Middle frontal gyrus (tissue), 1 donor: ENCODE results near the gene ZNF14.
"Not testable (repeated sequence)": the region's sequence is repeated elsewhere in the genome, so short reads cannot be mapped to it uniquely, and the experiment has no call there.

ENCODE experiments used
- DNase-seq: peaks from one replicate; pipeline ENCODE4 v3.0.0-alpha.2; 2015; ENCODE audit warnings: low spot score; ENCODE audit errors: extremely low spot score

Gene ZNF14

DNA sequence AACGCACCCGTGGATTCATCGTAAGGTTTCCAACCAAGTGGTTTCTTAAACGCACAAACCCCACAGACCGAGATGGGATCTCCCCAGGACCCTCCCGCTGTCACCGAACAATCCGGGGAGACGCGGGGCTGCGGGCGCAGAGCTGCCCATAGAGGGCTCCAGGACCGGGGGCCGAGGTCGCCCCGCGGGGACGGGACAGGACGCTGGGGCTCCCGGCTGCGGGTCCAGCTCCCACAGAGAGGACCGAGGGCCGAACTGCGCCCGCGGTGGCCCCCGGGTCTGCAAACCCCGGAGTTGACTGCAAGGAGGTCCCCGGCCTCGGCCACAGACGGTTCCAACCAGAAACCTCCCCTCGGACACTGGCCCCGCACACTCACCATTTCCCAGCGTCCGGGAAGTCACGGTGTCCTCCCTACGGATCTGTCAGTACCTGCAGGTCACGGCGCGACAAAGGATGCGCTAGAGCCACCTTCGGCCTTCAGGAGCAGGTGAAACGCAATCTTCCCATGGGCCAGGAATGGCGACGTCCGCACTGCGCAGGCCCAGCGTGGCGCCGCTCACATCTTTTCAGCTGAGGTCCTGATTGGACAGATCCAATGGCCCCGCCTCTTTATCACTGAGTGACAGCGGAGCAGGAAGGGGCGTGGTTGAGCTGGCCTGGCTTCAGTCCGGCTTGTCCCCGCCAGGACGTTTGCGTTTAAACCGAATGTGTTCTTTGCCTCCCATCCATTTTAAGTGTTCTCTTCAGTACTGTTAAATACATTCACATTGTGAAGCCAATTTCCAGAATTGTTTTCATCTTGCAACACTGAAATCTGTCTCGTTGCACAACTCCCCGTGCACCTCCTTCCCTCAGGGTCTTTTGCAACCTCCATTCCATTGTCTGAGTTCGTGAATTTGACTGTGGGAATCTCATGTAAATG lies at the start of gene ZNF14:
ZNF14 (minus strand) TSS at position 534 of the 923 bp plus-strand sequence; CDS start at position 380, 154 bp downstream.
- DNase-seq = peak; percentile 91

DNA sequence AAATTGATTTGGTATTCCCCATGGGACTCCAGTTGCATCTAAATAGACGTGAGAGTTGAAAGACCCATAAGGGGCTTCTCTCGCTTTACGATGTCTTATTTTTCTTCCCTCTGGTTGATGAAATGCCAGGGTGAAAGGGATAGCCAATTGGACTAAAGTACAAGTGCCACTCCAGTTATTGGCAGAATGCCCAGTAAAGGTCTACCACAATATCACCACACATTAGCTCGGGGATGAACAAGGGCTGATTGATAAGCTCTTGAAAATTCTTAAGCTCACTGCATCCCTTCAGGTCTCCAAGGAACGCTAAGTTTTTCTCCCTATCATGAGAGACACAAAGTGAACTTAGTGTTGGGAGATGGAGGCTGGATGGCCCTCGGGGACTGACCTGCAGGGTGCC lies 48.9 kb upstream of the ZNF14 start:
- DNase-seq = not testable (repeated sequence)

DNA sequence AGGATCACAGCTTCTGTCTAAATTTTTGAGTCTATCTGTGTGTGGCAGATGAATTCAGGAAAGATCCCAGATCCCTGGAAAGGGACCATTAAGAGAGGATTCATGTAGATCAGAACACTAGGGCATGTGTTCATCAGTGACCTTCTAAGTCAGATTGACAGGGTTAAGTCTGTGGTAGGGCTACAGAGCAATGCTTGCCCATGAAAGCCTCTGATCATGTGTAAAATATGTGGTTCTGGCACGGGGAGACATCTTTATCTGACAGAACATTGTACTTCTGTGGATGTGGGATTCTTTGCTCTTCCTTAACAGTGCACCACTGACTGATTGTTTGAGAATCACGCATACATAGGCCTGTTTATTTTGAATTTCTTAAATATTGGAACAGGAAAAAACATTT lies 45.8 kb upstream of the ZNF14 start:
- no peak for DNase-seq

DNA sequence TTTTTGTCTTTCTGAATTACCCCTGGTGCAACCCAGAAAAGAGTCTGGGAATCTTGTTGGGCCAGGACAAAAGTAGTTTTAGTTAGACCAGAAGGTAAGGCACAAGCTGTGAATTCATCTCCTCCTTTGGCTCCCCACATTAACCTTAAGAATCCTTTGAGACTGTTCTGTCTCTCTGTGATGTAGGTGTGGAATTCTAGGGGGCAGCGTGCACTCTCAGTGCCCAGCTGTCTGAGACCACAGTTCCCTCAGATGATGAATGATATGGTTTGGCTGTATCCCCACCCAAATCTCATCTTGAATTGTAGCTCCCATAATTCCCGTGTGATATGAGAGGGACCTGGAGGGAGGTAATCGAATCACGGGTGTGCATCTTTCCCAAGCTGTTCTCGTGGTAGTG lies 44.8 kb upstream of the ZNF14 start:
- DNase-seq = no peak

DNA sequence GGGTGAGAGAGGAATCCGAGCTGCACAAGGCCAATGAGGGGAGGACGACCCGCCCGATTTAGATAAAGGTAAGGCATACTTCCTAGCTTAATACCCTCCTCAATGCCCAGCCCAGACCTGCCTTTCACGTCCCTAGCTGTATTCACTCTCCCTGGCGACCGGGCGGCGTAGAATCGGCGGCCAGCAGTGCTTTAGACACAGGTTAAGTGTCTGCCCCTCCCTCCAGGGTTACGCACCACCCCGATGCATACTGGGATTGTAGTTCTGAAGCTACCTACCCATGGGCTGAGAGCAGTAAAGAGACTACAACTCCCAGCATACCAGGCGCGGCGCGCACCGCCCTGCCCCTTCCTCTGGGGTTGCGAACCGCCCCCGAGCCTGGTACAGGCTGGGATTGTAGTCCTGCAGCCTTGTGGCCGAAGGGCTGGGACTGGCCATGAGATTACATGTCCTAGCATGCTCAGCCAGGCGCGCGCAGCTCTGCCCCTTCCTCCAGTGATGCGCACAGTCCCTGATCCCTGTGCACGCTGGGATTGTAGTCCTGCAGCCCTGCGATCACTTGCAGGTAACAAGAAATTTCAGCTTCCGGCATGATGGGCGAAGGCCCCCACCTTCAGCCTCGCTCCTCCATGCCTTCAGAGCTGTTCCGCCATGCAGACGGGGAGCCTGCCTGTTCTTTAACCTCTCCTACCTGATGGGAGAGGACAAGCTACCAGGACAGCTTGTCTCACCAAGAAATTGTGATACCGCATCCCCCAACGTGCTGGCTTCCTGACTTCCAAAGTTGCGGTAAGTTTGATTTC lies 43.5 kb upstream of the ZNF14 start:
- peak; percentile 95 for DNase-seq

DNA sequence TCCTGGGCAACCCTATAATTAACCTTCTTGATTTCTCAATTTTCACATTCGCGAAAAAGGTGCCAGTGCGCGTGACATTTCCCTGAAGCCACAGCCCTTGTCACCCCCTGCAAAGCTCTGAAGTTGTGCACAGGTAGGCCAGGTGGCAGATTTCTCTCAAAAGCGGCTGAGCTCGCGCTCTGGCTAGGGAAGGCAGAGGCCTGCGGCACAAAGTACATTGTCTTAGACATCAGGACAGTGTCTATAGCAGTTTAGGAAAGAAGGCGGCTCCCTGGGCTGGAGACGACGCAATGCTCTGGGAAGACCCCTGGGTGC lies 42.9 kb upstream of the ZNF14 start:
- no peak for DNase-seq

DNA sequence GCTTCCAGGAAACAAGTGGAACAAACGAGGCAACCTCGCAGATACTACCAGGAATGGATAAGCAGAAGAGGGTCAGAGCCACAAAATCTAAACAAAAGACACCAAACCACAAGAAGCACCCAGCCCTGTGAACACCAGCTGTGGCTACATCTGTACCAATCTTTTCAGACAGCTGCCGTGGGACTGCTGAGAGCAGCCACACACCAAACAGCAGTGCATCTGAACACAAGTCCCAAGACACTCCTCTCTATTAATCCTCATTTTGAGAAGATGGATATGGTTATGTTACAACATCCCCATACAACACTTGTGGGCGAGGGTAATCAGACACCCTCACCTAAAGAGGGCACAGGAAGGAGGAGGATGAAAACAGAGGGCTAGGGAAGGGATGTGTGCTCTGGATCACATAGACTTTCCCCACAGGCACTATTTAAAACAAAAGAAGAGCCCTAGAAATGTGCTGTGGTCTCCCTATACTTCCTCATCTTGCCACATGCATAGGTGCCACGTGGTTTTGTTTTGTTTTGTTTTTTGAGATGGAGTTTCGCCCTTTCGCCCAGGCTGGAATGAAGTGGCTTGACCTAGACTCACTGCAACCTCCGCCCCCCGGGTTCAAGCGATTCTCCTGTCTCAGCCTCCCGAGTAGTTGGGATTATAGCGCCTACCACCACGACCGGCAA lies 41.6 kb upstream of the ZNF14 start:
- DNase-seq = no peak

DNA sequence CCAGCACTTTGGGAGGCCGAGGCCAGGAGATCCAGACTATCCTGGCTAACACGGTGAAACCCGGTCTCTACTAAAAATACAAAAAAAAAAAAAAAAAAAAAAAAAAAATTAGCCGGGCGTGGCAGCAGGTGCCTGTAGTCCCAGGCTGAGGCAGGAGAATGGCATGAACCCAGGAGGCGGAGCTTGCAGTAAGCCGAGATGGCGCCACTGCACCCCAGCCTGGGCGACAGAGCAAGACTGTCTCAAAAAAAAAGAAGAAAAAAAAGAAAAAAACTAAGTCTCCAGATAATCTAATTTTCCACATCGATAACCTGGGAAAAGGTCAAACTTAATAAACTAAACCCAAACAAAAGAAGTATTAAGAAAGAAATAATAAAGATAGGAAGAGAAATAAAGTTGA lies 39.1 kb upstream of the ZNF14 start:
- not testable (repeated sequence) for DNase-seq

DNA sequence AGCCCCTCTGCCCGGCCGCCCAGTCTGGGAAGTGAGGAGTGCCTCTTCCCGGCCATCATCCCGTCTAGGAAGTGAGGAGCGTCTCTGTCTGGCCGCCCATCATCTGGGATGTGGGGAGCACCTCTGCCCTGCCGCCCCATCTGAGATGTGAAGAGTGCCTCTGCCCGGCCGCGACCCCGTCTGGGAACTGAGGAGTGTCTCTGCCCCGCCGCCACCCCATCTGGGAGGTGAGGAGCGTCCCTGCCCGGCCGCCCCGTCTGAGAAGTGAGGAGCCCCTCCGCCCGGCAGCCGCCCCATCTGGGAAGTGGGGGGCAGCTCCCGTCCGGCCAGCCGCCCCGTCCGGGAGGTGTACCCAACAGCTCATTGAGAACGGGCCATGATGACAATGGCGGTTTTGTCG lies 37.1 kb upstream of the ZNF14 start:
- DNase-seq = not testable (repeated sequence)

DNA sequence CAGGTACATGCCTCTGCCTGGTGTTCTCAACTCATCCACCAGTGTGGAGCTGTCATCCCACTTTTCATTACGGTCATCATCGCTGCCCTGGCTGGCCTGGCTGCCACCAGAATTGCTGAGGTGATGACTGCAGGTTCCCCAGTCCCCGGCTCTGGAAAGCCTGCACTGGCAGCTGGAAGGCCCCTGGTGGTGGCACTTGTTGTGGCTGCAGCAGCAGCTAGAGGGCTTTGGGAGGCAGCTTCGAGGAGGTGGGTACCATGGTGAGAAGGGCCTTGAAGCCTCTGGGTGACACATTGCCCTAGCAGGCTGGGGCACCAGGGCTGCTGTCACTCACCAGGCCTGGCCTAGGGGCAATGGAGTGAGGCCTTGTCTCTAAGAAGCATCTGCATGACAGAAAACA lies 25.3 kb upstream of the ZNF14 start:
- no peak for DNase-seq

DNA sequence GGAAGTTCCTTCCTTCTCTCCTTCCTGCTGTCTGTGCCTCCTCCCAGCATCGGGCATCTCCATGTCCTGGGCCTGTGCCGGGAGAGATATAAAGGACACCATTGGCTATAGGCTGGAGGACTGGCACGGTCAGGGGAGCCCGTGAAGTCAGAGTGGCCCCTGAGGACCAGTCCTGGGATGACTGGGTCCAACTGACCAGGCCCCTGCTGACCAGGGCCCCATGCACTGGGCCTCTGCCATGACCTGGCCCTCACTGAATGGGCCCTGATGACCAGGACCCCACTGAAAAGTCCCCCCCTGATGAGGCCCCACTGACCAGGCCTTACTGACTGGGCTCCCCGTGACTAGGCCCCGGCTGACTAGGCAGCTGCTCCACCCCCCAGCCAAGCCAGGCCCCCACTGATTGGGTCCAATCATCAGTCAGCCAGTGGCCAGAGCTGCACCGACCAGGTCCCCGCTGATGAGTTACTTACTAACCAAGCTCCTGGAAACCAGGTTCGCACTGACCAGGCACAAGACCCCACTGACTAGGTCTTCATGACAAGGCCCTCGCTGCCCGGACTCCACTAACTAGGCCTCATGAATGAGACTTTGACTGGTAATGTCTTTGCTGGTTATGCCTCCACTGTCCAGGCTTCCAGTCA lies 20.0 kb upstream of the ZNF14 start:
- DNase-seq = no peak

DNA sequence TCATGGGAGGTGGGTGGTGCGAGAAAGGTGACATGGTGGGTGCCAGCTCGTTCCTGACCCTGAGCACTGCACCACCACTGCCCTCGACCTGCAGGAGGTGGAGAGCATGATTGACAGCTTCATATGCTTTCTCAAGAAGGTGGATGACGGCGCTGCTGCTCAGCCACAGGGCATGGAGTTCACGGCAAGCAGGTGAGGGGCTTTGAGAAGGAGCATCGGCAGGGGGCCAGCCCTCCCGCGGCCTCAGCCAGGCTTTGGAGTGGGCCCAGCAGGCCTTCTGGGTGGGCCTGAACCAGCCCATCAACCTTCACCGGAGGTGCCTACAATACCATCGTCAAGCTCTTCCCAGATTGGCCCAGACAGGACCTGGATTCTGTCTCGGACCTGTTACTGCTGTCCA lies 18.9 kb upstream of the ZNF14 start:
- no peak for DNase-seq

DNA sequence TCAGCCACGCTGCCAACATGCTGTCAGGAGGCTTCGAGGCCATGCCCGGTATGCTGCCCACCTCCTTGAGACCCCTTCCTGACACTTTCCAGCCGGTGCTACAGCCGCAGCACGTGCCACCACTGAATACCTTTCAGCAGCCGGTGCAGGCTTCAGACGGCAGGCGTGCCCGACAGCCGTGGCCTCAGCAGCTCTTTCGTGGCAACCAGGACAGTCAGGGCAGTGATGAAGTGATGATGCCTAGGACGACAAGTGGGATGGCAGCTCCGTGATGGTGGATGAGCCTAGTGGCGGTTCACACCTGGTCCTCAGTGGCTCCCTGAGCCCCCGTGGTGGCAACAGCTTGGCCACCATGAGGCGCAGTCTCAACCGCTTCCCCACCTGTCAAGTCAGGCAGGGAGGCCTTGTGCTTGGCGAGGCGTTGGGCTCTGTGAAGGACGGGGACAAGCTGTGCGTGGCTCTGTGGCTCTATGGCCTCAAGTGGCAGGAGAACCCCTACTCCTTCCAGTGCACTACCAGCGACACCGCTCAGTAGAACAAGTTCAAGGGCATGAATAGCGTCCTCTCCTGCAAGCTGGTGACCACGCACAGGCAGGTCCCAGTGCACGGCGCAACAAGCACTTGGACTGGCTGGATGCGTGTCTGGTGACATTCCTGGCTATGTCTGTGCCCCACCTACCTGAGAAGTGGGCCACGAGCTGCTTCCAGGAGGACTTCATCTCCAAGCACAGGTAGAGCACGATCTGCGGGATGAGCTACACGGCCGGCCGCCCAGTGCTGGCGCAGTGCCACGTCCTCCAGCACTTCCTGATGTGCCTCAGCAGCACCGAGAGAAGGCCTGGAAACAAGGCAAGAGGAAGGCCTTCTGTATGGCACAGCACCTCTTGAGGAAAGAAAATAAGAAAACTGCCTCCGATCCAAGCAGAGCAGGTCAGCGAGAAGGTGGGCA lies 18.2 kb upstream of the ZNF14 start:
- no peak for DNase-seq

DNA sequence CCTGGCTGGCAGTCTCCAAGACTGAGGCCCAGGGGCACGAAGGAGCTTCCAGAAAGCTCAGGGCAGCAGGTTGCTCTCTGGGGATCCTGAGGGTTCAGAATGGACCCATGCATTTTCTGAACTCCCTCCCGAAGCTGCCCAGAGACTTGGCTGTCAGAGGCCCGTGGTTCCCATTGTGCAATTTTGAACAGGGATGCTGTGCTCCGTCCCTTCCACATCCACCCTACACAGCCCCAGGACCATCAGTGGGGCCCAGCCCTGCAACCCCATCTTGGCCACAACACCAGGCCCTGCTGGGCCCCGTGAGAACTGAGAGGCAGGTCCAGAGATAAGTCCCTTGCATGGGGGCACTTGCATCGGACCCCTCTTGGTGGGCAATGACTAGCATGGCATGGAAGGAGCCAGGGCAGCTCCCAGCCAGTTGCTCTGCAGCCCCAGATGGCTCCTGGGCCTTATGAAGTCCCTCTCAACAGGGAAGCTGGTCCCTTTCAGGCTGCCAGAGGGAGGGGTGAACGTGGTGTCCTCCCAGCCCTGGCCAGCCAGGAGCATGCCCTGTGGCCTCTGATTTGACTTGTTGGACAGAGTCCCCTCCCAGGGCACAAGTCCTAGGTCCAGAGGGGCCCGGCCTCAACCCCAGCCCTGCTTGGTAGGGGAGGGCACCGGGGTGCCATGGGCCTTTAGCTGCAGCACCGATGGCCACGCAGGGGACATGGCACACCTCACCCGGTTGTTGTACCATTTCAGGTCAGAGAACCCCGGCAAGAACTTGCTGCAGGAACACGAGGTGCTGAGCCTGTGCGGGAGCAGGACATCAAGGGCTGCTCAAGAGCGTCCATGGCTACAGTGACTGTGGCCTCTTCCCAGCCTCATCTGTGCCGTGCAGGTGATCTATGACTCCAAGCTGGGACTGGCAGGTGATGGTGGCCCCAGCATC lies 17.3 kb upstream of the ZNF14 start:
- no peak for DNase-seq

DNA sequence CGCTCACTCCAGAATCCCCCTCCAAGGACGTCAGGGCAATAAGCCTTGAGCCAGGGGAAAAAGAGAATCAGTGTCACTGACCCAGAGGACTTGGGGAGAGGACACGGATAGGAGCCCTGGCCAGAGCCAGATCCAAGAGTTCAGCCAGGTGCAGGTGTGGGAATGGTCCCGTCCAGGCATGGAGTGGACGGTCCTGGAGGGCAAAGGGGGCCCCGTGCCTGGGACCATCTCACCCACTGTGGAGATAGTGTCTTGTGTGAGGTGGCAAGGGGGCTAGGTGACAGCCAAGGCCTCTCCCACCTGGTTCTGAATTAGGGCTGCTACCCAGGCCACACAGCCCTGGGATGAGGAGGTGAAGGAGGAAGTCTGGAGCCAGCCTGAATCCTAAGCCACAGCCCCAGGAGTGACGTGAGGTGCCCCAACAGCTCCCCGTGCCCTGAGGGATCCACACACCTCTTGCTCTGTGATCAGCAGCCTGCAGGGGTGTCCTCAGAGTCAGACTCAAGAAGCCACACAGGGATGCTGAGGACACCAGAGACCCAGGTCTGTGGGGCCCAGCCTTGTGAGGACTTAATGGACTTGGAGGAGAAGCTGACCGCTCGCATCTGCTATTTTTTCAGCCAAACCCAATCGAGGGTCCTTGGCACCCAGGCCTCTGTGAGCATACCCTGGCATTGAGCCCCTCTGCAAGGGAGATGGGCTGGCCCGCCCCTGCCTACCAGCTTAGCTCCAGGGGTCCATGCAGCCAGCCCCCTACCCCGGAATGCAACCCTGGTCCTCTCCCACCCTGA lies 16.4 kb upstream of the ZNF14 start:
- no peak for DNase-seq

DNA sequence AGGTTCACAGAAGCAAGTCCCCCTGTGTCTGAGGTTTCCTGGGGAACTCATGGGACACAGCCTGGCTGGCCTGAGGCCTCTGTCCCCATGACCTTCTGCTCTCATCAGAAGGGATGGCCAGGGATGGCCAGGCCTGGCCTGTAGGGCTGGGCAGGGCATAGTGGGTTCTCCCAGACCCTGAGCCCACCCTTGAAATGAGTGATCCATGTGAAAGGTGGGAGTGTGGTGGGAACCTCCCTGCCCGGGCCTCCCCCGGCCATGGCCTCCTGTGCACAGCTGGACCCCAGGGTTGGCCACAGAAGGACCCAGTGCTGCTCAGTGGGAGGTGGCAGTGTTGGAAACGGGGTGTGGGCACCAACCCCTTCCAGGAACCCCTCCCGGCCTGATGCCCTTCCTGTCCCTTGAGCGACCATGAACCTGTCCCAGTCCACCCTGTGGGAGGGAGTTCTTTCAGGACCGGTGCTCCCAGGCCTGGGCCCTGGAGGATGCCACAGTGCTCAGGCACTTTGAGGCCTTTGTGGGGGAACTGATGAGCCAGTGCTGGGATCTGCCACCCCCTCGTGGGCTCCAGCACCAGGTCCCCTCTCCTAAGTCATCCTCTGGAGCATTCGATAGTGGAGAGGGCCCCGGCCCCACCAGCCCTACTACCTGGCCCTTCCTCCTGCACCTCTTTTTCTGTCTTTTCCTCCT lies 15.5 kb upstream of the ZNF14 start:
- no peak for DNase-seq

DNA sequence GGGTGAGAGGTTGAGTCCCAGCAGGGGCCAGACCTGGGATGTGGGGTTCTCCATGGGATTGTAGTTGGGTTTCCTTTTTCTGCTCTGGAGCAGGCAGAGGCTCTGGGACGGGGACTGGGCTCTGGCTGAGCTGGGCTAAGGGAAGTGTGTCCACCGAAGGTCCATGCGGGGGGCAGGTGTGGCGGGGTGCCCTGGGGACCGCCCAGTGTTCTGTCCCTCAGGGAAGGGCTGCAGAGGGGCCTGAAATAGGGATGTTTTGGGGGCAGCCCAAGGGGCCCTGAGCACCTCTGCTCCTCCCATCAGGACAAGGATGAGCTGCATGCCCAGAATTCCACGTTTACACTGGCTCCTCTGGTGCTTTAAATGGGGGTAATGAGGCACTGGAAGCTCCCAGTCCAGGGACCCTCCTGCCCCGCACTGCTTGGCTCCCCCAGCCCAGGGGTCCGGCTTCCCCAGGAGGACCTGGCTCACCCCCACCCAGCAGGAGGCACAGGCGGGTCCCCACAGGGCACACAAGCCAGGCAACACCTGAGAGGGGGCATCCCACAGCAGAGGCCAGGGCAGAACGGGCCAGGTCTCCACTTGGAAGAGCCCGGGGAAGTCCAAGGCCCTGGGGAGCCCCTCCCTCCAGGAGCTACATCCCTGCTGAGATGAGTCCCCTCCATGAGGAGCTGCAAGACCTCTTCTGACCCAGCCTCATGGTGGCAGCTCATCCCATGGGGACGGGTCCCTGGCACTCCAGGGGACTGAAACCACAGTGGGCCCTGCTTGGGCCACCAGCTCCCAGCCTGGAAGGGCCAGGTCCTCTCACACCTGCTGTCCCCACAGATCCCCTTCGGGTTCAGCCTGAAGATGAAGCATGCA lies 14.7 kb upstream of the ZNF14 start:
- DNase-seq = no peak
